ENCODE measurements around the gene CD22. TPM values are rescaled to one million over a fixed set of nuclear protein-coding genes. Genes with fewer than 3 reads are reported as not detected.
A peak's percentile ranks its signal among the peaks of the same experiment; 100 is the strongest.

CD22 gene
- total RNA-seq (2022) (0.56 and 1.7 TPM in 2 replicates), Bru-seq, nascent RNA (percentile 19 among the genes with signal in this experiment), BruChase-seq, experiment 1, labeled RNA remaining after a 6-hour chase (percentile 19 among the genes with signal in this experiment), BruChase-seq, experiment 2, labeled RNA remaining after a 2-hour chase (percentile 18 among the genes with signal in this experiment)
- long read RNA-seq: 0 reads

- POLR2A ChIA-PET: no interaction called here
Measured at GRCh38 chr19:35328851-35329285, at the start of gene CD22. TSS of gene CD22 (plus strand) at chr19:35329187. CDS start at chr19:35332041, 2,854 bp downstream.

GRCh38 chr19:35279374-35279773 is 49.6 kb upstream of the CD22 start:
- ChIA-PET POLR2A (no interaction called here), CTCF (no interaction called here)
- Mint-ChIP-seq H3K4me1 (ENCODE audit: insufficient read depth, unreplicated experiment) (peaks cover 5% of the 10 kb centered on the region), H3K27ac (ENCODE audit: low read depth, unreplicated experiment) (no peak overlapping the region), H3K4me3 (ENCODE audit: unreplicated experiment) (no peak overlapping the region), H3K36me3 (ENCODE audit: insufficient read depth, unreplicated experiment) (peaks cover 48% of the 10 kb centered on the region), H3K9me3 (ENCODE audit: unreplicated experiment) (no peaks in the 10 kb centered on the region), H3K27me3 (ENCODE audit: insufficient read depth, unreplicated experiment) (peaks cover 22% of the 10 kb centered on the region)
- no peak for TF ChIP-seq CTCF (IDR thresholded peaks at IDR 0.05; ENCODE audit: unreplicated experiment)
- intact Hi-C loops (cut with micrococcal nuclease): no loop called here
- no peak for DNase-seq (ENCODE audit: unreplicated experiment)
- BruUV-seq (replicated peaks): TSS peak; percentile 79

More at GRCh38 chr19:35328851-35329285, at the start of gene CD22:
- CTCF ChIA-PET: interaction anchor here (0.7 kb wide), 1 partner anchor 40 kb away, joined by 3 read pairs; no protein-coding TSS in a partner anchor
- peaks cover 11% of the 10 kb centered on the region for H3K4me1 Mint-ChIP-seq (ENCODE audit: insufficient read depth, unreplicated experiment)
- no peak within 1 kb of the TSS for H3K4me3 Mint-ChIP-seq (ENCODE audit: unreplicated experiment)
- BruUV-seq (replicated peaks): no TSS peak
- H3K27ac Mint-ChIP-seq (ENCODE audit: low read depth, unreplicated experiment): no peak within 1 kb of the TSS
- peaks cover 39% of the 10 kb centered on the region for H3K27me3 Mint-ChIP-seq (ENCODE audit: insufficient read depth, unreplicated experiment)
- TF ChIP-seq CTCF (IDR thresholded peaks at IDR 0.05; ENCODE audit: unreplicated experiment): no peak
- intact Hi-C loops (cut with micrococcal nuclease): no loop called here
- H3K9me3 Mint-ChIP-seq (ENCODE audit: unreplicated experiment): no peaks in the 10 kb centered on the region
- DNase-seq (ENCODE audit: unreplicated experiment): no peak
- H3K36me3 Mint-ChIP-seq (ENCODE audit: insufficient read depth, unreplicated experiment): peaks cover 6% of the 10 kb centered on the region

GRCh38 chr19:35279985-35280821 is 48.8 kb upstream of the CD22 start:
- Mint-ChIP-seq H3K4me1 (ENCODE audit: insufficient read depth, unreplicated experiment) (peaks cover 5% of the 10 kb centered on the region), H3K36me3 (ENCODE audit: insufficient read depth, unreplicated experiment) (peaks cover 40% of the 10 kb centered on the region), H3K27ac (ENCODE audit: low read depth, unreplicated experiment) (no peak overlapping the region), H3K4me3 (ENCODE audit: unreplicated experiment) (no peak overlapping the region), H3K9me3 (ENCODE audit: unreplicated experiment) (no peaks in the 10 kb centered on the region), H3K27me3 (ENCODE audit: insufficient read depth, unreplicated experiment) (peaks cover 28% of the 10 kb centered on the region)
- intact Hi-C loops (cut with micrococcal nuclease): no loop called here
- no TSS peak for BruUV-seq (replicated peaks)
- TF ChIP-seq CTCF (IDR thresholded peaks at IDR 0.05; ENCODE audit: unreplicated experiment): no peak
- POLR2A ChIA-PET: no interaction called here
- CTCF ChIA-PET: interaction anchor here (0.7 to 1.2 kb wide), 2 partner anchors 10 to 28 kb away, joined by 3 to 4 read pairs; no protein-coding TSS in a partner anchor
- no peak for DNase-seq (ENCODE audit: unreplicated experiment)

GRCh38 chr19:35281303-35281702 is 47.7 kb upstream of the CD22 start:
- ChIA-PET CTCF (interaction anchor here (0.6 to 1.2 kb wide), 3 partner anchors 9 to 390 kb away, joined by 3 to 4 read pairs (median 3); no protein-coding TSS in a partner anchor), POLR2A (interaction anchor here (1.8 kb wide), 1 partner anchor 13 kb away, joined by 3 read pairs; no protein-coding TSS in a partner anchor)
- intact Hi-C loops (cut with micrococcal nuclease): no loop called here
- Mint-ChIP-seq H3K4me1 (ENCODE audit: insufficient read depth, unreplicated experiment) (peaks cover 5% of the 10 kb centered on the region), H3K4me3 (ENCODE audit: unreplicated experiment) (no peak overlapping the region), H3K27me3 (ENCODE audit: insufficient read depth, unreplicated experiment) (peaks cover 28% of the 10 kb centered on the region), H3K27ac (ENCODE audit: low read depth, unreplicated experiment) (no peak overlapping the region), H3K9me3 (ENCODE audit: unreplicated experiment) (no peaks in the 10 kb centered on the region), H3K36me3 (ENCODE audit: insufficient read depth, unreplicated experiment) (peaks cover 32% of the 10 kb centered on the region)
- no peak for DNase-seq (ENCODE audit: unreplicated experiment)
- BruUV-seq (replicated peaks): no TSS peak
- TF ChIP-seq CTCF (IDR thresholded peaks at IDR 0.05; ENCODE audit: unreplicated experiment): no peak

All from MCF 10A (cell line).